Mammary epithelial cell (primary cell): Measurements from ENCODE around the gene DYNC2I2.

ENCODE experiments used
- CTCF ChIP-seq, 2 donors: IDR thresholded peaks in 1 of 2; conservative IDR thresholded peaks in 1 of 2; 2 replicates each; pipeline ENCODE4 v1.5.1; 2011 to 2012; ENCODE audit warnings: inconsistent platforms in 2 of 2, low read length in 2 of 2, mild to moderate bottlenecking in 2 of 2, control low read depth in 1 of 2, low read depth in 1 of 2; ENCODE audit not compliant: insufficient read depth in 1 of 2; ENCODE audit errors: extremely low read depth in 1 of 2
- EZH2 ChIP-seq: IDR thresholded peaks from 2 replicates; pipeline ENCODE4 v1.6.1; 2012; ENCODE audit warnings: low read length, inconsistent platforms, borderline replicate concordance

GRCh38 chr9:128653908-128654307, 2.7 kb downstream of the DYNC2I2 start:
- TF ChIP-seq CTCF (conservative IDR thresholded peaks at IDR 0.05 in 1 of 2, IDR thresholded peaks at IDR 0.05 in 1 of 2; ENCODE audit: extremely low read depth in 1 of 2, insufficient read depth in 1 of 2, low read depth in 1 of 2, low read length in 2 of 2) (no peak), EZH2 (no peak)
